ENCODE results near the gene CFAP20DC.

CFAP20DC gene

DNA sequence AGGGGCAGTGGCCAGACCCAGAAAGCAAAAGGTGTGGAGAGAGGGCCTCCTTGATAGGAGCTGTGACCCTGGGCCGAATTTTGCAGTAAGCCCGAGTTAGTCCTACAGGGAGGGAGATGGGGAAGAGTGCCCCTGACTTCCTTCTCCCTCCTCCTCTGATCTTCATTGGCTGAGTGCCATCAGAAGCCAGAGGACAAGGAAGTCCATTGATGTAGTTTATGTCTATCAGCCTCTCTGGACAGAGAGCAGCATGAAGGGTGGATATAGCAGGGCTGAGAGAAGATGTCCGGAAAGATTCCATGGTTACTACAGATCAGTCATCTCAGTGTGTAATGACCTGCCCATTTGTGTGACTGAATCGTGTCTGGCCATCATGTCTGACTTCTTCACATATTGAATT, 280.8 kb downstream of the CFAP20DC start:
- DNase-seq (ENCODE audit: extremely low spot score, insufficient read length, low read depth) (no peak), FAIRE-seq (no peak)

DNA sequence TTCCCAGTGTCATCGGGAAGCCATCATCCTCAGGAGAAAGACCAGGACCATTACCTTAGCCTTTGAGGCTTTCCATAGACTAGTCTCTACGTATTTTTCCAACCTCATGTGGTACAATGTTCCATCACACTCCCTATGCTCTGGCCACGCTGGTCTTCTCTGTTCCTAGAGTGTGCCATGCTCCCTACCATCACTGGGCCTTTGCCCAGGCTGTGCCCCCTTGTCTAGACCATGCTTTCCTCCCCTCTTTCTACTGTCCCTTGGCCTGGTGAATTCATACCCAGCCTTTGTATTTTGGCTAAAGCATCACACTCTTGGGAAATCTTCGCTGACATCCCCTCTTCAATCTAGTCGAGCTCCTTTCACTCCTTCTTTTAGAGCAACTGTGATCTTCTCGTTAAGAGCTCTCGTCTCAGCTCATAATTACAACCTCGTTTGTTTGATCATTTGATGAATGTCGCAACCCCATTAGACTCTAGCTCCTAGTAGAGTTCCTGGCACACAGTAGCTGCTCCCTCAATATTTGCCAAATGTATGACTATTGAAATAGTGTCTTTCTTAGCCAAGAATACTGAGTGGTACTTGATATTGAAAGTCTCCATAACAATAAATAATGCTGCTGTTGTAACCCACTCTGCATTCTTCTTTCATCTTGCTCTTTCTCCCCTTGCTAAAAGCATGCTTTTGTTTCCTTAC, 283.1 kb downstream of the CFAP20DC start:
- FAIRE-seq, result no peak
- no peak for DNase-seq (ENCODE audit: extremely low spot score, insufficient read length, low read depth)

DNA sequence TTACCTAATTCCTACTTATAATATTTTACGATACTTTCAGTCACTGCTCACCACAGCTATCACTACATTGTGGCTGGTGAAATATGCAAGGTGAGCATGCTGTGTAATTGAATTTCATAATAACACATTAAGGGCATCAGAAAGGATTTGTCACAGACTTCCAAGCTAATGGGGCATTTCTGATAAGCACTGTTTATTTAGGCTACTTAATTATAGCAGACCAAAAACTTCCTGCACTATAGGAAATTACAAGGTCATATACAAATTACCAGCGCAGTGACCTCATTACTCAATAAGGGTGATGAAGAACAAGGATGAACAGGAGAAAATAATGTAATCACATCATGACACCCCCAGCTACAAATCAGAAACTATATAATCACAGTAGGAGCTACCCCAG, 294.7 kb downstream of the CFAP20DC start:
- DNase-seq (ENCODE audit: extremely low spot score, insufficient read length, low read depth) (no peak), FAIRE-seq (no peak)

DNA sequence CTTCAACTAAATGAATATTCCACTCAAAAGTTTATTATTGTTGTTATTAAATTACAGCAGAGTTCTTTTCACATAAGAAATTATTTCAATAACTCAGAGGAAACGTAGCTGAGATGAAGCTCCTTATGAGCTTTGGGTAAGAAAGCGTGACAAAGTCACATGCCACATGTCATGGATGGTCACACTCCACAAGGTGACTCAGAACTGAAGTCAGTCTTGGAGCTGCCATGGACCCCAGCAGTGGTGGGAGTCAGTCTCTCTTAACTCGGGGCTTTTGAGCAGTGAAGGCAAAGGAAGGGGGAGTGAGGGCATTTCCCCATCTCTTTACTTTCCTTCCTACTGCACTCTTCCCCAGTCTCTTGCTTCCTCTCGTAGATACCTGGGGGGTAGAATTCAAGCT, 295.8 kb downstream of the CFAP20DC start:
- peak; percentile 29 for FAIRE-seq
- DNase-seq (ENCODE audit: extremely low spot score, insufficient read length, low read depth), result no peak

DNA sequence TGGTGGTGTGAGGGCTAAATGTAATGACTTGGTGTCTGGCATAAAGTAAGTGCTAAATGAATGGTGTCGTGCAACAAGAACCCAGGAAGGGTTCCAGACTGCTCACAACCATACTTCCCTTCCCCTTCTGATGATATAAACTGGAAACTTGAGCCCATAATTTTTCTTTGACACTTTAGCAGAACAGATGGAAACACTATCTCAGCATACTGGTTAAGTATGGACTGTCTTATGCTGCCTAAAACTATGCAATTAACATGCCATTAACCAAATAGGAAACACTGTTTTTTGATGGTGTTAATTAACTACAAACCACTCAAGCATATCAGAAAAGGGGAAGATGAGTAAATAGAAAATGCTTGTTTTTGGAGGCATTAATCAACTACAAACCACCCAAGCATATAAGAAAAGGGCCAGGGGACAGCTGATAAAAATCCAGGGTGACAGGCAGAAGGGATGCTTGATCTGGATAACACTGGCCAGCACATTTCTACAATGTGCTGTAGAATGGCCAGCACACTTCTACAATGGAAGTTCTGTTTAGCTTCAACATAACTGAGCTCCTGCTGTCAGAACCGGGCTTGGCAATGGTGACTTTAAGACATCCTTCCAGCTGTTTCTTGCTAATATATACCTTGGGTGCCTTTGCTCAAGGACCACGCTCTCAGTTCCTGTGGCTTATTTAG, 297.8 kb downstream of the CFAP20DC start:
- FAIRE-seq (peak; percentile 66), DNase-seq (ENCODE audit: extremely low spot score, insufficient read length, low read depth) (no peak)

DNA sequence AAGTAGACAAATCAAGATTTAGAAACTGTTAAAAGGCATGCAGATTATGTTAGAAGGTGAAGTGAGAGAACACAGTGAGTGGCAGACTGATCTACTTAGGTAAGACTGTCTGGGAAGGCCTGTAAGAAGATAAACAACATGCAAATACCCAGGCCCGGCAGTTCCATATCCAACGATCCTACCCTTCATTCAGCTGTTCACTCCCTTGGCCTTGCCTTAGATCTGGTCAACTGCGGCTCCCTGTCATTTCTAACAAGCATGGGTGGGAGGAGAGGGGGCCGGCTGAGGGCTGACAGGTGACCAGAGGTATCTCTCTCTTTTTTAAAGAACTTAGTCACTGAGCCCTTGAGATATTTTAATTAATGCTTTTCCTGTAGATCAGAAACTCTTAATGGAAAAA, 298.6 kb downstream of the CFAP20DC start:
- no peak for FAIRE-seq
- DNase-seq (ENCODE audit: extremely low spot score, insufficient read length, low read depth), result no peak

DNA sequence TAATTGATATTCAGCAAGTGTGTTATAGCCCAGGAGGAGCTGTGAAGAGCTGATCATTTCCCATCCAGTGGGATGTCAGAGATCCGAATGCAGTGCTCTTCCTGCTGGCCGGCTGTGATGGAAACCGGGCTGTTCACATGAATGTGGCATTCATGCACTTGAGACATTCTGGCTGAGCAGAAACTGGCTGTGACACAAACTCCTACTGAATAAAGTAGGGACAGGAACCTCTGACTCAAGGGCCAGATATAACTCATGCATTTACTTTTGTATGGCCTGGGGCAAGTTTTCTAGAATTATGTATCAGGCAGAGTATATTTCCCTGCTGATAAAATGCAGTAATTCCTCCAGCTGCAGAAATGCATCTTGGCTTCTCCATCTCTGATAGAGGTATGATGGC, 299.9 kb downstream of the CFAP20DC start:
- FAIRE-seq (no peak), DNase-seq (ENCODE audit: extremely low spot score, insufficient read length, low read depth) (no peak)

DNA sequence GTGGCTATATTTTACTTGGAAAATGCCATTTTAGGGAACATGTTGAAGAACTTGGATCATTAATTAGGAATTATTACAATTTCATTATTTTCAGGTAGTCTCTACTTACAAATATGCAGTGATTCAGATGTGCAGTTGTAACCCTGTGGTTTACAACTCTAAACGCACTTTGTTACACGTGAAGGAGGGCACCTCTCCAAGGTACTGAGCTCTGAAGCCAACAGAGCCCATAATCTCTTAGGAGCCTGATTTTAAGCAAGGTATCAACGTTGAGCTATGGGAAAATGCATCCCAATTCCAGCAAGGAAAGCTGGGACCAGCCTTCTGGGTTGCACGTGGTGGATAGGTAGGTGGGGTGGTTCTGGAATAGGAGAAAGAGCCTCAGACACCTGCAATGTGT, 301.8 kb downstream of the CFAP20DC start:
- no peak for DNase-seq (ENCODE audit: extremely low spot score, insufficient read length, low read depth)
- no peak for FAIRE-seq

DNA sequence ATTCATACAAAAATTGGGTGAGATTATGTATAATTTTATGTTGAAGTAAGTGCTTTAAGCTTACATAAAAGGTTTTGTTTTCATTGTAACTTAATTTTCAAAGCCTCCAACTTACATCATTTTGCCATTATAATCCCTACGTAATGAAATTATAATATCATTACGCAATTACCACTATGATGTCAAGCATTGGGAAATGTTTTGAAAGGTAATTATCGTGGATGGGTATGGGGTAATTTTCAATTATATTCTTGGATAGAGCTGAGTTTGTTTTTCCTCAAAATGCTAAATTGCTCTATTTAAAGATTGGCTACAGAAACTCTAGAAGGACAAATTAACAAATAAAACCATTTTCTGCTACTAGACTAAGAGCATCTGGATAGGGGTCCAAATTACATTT, 303.1 kb downstream of the CFAP20DC start:
- FAIRE-seq, result no peak

DNA sequence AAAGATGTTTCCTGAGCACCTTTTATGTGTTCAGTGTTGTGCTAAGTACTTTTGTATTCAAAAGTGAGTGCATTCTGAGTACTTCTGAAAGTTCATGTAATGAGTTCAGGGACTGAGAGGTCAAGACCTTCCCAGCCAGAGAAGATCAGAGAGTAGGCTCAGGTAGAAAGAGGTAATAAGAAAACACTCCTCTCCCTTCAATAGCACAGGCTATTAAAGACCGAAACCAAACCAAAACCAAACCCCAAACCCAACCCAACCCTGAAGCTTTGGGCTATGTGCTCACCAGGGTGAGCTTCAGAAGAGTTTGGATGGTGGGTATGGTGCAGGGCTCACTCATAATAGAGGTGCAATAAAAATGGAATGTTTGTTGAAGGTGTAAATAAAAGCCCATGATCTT, 306.5 kb downstream of the CFAP20DC start:
- no peak for DNase-seq (ENCODE audit: extremely low spot score, insufficient read length, low read depth)

More for the DNA sequence above, 303.1 kb downstream of the CFAP20DC start:
- DNase-seq (ENCODE audit: extremely low spot score, insufficient read length, low read depth), result no peak

DNA sequence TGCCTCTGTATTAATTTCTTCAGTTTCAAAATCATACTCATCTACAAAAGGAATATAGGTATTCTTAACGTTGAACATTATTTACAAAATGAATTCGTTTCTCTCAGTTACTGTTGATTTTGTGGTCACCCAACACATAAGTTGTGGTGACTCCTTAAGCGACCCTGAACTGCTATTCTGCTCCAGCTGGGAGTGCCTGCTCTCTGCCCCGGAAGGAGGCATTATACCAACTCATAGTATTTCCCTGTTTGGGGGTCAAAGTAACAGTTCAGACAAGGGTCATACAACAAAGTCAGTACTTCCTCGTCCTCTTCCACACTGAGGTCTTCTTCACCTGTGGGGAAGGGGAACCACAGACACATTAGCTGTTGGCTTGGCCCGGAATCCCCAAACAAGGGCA, 307.6 kb downstream of the CFAP20DC start:
- FAIRE-seq (no peak), DNase-seq (ENCODE audit: extremely low spot score, insufficient read length, low read depth) (no peak)

More for the DNA sequence above, 306.5 kb downstream of the CFAP20DC start:
- FAIRE-seq, result peak; percentile 29

DNA sequence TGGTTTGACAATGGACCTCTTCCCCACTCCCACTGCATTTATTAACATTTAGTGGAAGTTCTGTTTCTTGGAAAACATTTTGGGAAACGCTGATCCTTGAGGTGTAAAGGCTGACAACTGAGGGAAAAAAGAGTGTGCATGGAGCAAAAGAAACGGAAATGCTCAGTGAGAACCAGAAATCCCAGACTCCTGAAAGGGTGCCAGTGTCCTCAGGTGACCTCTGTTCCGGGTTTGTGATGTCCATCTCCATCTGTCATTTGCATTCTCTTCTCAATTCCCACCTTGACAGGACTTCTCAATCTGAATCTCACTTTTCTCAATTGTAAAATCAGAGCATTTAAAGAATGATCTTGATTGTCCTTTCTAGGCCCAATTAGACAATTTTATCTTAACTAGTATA, 312.2 kb downstream of the CFAP20DC start:
- FAIRE-seq (no peak), DNase-seq (ENCODE audit: extremely low spot score, insufficient read length, low read depth) (no peak)

DNA sequence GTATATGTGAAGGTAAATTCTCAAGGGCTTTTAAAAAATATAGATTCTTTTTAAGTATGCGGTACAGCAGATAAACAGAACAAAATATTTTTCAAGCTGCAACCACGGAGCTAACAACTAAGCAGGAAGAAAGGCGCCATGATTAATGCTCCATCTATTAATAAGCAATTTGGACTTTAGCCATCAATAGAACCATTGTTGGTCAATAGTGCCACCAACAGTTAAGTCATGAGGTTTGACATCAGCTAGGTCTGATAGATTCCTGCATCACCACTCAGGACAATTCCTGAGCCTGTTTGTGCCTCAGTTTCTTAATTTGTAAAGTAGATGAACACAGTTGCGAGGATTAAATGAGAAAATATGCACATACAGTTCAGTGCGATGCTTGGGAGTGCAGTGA, 318.2 kb downstream of the CFAP20DC start:
- DNase-seq (ENCODE audit: extremely low spot score, insufficient read length, low read depth), result no peak
- no peak for FAIRE-seq

DNA sequence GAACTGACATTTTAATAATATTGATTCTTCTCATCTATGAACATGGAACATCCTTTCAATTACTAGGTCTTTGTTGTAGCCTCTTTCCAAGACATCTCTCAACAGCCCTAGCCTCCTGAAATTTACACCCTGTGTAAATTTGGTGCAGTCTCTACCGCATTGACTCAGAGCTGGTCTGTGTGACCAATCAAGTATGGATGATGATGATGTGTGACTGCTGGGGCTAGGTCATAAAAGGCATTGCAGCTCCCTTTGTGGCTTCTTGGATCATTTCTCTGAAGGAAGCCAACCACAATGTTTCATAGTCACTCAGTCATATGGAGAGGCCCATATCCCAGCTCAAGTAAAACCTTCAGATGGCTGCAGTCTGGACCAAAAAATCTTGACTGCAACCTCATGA, 321.1 kb downstream of the CFAP20DC start:
- DNase-seq (ENCODE audit: extremely low spot score, insufficient read length, low read depth), result no peak
- no peak for FAIRE-seq

DNA sequence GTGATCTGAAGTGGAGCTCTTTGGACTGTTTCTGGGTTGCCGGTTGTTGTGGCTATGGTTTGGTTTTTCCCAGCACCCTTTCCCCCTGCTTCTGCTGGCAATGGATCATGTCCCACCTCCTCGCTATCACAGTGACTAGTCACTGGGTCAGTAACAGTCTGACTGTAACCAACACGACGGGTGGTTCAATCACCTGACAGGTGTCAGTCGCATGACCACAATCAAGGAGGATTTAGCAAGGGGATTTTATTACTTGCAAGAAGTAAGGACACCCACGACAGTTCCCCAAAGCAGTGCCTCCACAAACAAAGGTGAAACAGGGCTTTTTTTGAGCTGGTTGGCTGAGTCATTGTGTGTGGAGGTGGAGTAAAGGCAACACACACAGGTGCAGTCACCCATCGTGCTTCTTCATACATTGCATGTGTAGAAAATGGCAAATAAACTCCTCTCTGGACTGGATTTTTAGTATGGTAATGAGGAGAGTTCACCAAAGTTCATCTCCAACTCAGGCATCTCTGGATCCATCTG, 324.4 kb downstream of the CFAP20DC start:
- DNase-seq (ENCODE audit: extremely low spot score, insufficient read length, low read depth) (no peak), FAIRE-seq (no peak)

DNA sequence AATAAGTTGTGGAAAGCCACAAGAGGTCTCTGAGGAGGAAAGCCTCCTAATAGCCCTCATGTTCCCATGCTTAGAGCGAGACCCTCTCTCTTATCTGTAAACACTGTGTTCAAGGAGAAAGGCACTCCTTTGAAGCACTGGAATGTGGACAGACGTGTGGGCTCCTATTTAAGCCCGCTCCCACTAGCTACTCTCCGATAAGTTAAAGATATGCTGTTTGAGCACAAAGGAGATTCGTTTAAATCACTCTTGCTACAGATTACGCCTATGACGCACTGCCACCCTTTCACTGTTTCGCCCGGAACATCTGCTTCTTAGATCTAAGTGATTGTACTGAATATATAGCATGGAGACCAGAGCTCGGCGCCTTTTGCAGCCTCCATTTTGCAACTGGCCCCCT, 325.5 kb downstream of the CFAP20DC start:
- DNase-seq (ENCODE audit: extremely low spot score, insufficient read length, low read depth), result no peak
- no peak for FAIRE-seq

DNA sequence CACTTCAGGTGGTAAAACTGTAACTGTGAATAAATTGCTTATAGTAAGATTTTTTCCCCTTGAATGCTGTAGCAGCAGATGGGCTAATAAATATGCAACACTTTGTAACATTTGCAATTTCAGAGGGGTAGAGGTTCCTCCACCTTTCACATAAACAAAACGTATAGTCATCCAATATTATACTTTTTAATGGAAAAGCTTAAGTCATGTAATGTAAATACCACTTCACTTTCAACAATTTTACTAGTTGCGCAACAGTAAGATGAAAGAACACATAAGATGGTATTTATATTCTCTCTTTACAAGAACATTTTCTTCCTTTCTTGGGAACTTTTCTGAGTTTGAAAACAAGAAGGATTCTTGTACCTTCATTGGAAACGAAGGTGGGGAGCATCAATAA, 326.7 kb downstream of the CFAP20DC start:
- FAIRE-seq, result no peak
- DNase-seq (ENCODE audit: extremely low spot score, insufficient read length, low read depth), result no peak

DNA sequence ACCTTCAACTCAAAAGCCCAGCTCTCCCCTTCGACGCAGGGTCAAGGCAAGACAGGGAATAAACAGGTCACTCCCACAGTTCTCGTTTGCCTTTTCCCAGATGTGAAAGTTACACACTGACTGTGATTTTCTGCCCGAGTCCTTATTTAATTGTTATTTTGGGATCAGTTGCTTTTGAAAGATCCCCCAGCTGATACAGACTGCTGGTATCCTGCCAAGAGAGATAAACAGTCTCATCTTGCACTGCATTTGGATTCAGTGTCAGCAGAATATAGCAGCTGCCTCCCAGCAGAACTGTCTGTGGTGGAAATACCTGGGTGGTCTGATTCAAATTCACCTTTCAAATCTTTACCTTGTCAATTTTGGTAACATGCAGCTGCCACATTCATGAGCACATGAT, 327.3 kb downstream of the CFAP20DC start:
- DNase-seq (ENCODE audit: extremely low spot score, insufficient read length, low read depth) (no peak), FAIRE-seq (no peak)

DNA sequence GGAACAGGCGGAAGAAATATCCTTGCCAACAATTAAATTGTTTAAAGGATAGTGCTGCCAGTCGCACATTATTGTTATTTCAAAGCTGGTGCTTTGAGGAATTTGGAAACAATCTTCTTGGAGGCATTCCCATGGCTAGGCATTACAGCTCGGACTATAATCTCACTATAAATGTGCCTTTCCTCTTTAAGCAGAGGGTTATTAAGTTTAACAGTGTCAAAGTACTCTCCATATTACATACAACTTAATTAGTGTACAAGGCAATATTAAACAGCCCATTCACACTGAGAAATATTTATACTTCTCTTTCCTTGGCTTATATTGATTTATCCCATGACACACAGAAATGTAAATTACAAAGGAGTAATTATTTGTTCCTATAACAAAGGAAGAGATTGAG, 329.3 kb downstream of the CFAP20DC start:
- DNase-seq (ENCODE audit: extremely low spot score, insufficient read length, low read depth) (no peak), FAIRE-seq (no peak)

DNA sequence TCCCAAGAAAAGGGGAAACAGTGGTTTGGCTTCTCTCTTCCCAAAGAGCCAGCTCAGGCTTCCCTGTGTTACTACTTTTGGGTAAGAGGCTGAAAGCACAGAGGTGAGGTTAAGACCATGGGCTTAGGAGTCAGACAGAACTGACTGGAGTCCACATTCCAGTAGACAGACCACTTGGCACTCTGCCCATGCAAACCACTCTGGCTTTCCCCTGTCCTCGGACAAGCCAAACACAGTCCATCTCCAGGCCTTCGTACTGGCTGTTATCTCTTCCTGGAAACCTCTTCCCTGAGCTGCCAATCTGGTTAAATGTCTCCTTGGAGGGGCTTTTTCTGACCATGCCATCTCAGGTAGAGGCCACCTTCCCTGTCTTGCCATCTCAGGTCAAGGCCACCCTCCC, 330.1 kb downstream of the CFAP20DC start:
- DNase-seq (ENCODE audit: extremely low spot score, insufficient read length, low read depth) (no peak), FAIRE-seq (no peak)

DNA sequence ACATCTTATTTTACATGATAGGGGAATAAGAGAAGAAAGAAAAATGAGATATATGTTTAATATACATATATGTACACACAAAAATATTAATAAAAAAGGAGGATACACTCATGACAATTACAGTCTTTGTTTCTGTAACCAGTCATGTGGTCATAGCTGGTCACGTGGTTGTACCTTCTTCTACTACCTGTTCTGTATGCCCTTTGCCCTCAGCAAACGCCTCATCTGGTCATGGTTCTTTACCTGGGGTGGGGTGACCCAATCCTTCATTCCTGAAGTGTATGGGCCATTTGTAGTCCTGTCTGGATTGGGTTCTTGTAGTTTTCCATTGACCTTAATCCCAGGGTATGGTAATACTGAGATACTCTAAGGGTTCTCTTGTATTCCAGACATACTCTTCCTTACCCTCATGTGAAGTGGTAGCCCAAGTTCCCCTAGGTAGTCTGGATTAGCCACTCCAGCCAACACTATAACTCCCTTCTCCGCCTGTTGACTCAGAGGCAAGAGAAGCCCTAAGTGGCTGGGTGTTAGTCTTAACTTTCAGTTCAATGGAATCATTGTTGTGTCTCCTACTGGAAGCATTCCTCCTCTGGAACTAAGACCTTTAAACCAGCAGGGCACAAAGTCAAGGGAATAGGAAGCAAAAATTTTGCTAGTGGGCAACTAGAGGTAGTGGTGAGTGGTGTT, 336.0 kb downstream of the CFAP20DC start:
- DNase-seq (ENCODE audit: extremely low spot score, insufficient read length, low read depth) (no peak), FAIRE-seq (no peak)
